PFSK-1 (cell line): ENCODE results near the gene TRIM47.

ENCODE experiments used
- POLR2AphosphoS5 ChIP-seq: IDR thresholded peaks from 2 replicates; pipeline ENCODE4 v1.6.1; 2012; ENCODE audit warnings: low read depth, mild to moderate bottlenecking, control low read depth, low read length, moderate library complexity
- REST ChIP-seq, 2 experiments: IDR thresholded peaks; 2 replicates each; pipeline versions ENCODE4 v1.6.1 to v1.8.0; 2011 to 2012; ENCODE audit warnings: low read depth in 2 of 2, low read length in 2 of 2, control low read depth in 1 of 2, inconsistent platforms in 1 of 2, mild to moderate bottlenecking in 1 of 2, moderate library complexity in 1 of 2; ENCODE audit not compliant: insufficient read depth in 1 of 2
- TAF1 ChIP-seq: IDR thresholded peaks from 2 replicates; pipeline ENCODE4 v1.6.1; 2012; ENCODE audit warnings: low read length, control low read depth, borderline replicate concordance; ENCODE audit not compliant: insufficient read depth

- no peak for TF ChIP-seq POLR2AphosphoS5
- TF ChIP-seq TAF1, result no peak
- TF ChIP-seq REST (IDR thresholded peaks at IDR 0.05; ENCODE audit: insufficient read depth in 1 of 2, low read depth in 2 of 2, low read length in 2 of 2), result no peak
Measured at GRCh38 chr17:75901727-75902126, 23.3 kb upstream of the TRIM47 start.
